IMR-90 (cell line): ENCODE data around the gene AHCYL1. TPM values are rescaled to one million over a fixed set of nuclear protein-coding genes. Genes with fewer than 3 reads are reported as not detected.
A peak's percentile ranks its signal among the peaks of the same experiment; 100 is the strongest.

Experiments
- ATAC-seq: fragments of 200-7000 bp; cut with Tn5 transposase; 2 replicates; pipeline ENCODE4 v1.9.1; 2020; ENCODE audit warnings: low read depth, mild to moderate bottlenecking, moderate library complexity
- BruUV-seq: library from RNA; stranded (reverse); fragments of 400-500 nt; replicated peaks from 2 replicates; lab custom pipeline; 2021; lab: Mats Ljungman, UMichigan
- CTCF ChIA-PET: fragments of 300-600 bp; formaldehyde crosslinking; extraction: SDS; loops from one replicate; lab custom pipeline; 2021; ENCODE audit warnings: antibody characterized with exemption; lab: Yijun Ruan, JAX
- POLR2A ChIA-PET: fragments of 300-600 bp; sonication (Branson Sonifier 250); formaldehyde crosslinking; loops from one replicate; lab custom pipeline; 2022; ENCODE audit warnings: antibody characterized with exemption; ENCODE audit not compliant: unreplicated experiment; lab: Charles Lee
- DNase-seq: peaks from one replicate; pipeline ENCODE4 v3.0.0; 2013
- H2AFZ ChIP-seq: replicated peaks from 2 replicates; pipeline ENCODE3; 2013; ENCODE audit warnings: low read length, mild to moderate bottlenecking; ENCODE audit not compliant: poor library complexity
- H2AK5ac ChIP-seq: 2 replicates; pipeline ENCODE4 v1.6.1; 2013; ENCODE audit warnings: low read depth, low read length, inconsistent platforms
- H2AK9ac ChIP-seq: replicated peaks from 2 replicates; pipeline ENCODE3; 2013; ENCODE audit warnings: mild to moderate bottlenecking, low read depth, low read length, moderate library complexity; ENCODE audit not compliant: poor library complexity
- H2BK120ac ChIP-seq: 2 replicates; pipeline ENCODE4 v1.6.1; 2013; ENCODE audit warnings: low read depth, low read length, inconsistent platforms
- H2BK15ac ChIP-seq: 3 replicates; pipeline ENCODE4 v1.6.1; 2013; ENCODE audit warnings: low read depth, low read length, inconsistent platforms
- H2BK20ac ChIP-seq: 2 replicates; pipeline ENCODE4 v1.6.1; 2013; ENCODE audit warnings: low read depth, mild to moderate bottlenecking, inconsistent platforms, low read length, moderate library complexity
- H2BK5ac ChIP-seq: 2 replicates; pipeline ENCODE4 v1.6.1; 2013; ENCODE audit warnings: mild to moderate bottlenecking, low read depth, low read length, inconsistent platforms; ENCODE audit not compliant: poor library complexity, severe bottlenecking
- H3K14ac ChIP-seq: replicated peaks from 2 replicates; pipeline ENCODE4 v1.6.1; 2013; ENCODE audit warnings: low read depth, low read length, inconsistent platforms
- H3K18ac ChIP-seq: 2 replicates; pipeline ENCODE4 v1.6.1; 2013; ENCODE audit warnings: low read depth, low read length, control low read depth
- H3K23ac ChIP-seq: 2 replicates; pipeline ENCODE4 v1.6.1; 2013; ENCODE audit warnings: low read depth, low read length, inconsistent platforms
- H3K27ac ChIP-seq: 2 replicates; pipeline ENCODE4 v1.5.1; 2013; ENCODE audit warnings: mild to moderate bottlenecking, control low read depth, low read length; ENCODE audit not compliant: insufficient read depth
- H3K27me3 ChIP-seq: 2 replicates; pipeline ENCODE4 v1.6.1; 2013; ENCODE audit warnings: low read length; ENCODE audit not compliant: control insufficient read depth, insufficient read depth
- H3K36me3 ChIP-seq: 2 replicates; pipeline ENCODE4 v1.6.1; 2013; ENCODE audit warnings: low read length, mixed read lengths; ENCODE audit not compliant: control insufficient read depth, insufficient read depth
- H3K4ac ChIP-seq: 2 replicates; pipeline ENCODE4 v1.6.1; 2013; ENCODE audit warnings: low read depth, low read length, inconsistent platforms
- H3K4me1 ChIP-seq: 2 replicates; pipeline ENCODE4 v1.6.1; 2013; ENCODE audit warnings: low read length, mixed read lengths; ENCODE audit not compliant: control insufficient read depth, insufficient read depth
- H3K4me2 ChIP-seq: 2 replicates; pipeline ENCODE4 v1.6.1; 2013; ENCODE audit warnings: low read depth, mild to moderate bottlenecking, control low read depth, low read length, moderate library complexity
- H3K4me3 ChIP-seq: 2 replicates; pipeline ENCODE4 v1.5.1; 2013; ENCODE audit warnings: low read depth, mild to moderate bottlenecking, control low read depth, low read length, moderate library complexity; ENCODE audit not compliant: insufficient read depth
- H3K56ac ChIP-seq: 2 replicates; pipeline ENCODE4 v1.6.1; 2013; ENCODE audit warnings: low read length, inconsistent platforms; ENCODE audit not compliant: insufficient read depth; ENCODE audit errors: extremely low read depth
- H3K79me1 ChIP-seq, 2 experiments: 2 replicates each; pipeline ENCODE4 v1.6.1; 2013; ENCODE audit warnings: low read length in 2 of 2, inconsistent platforms in 1 of 2, low read depth in 1 of 2
- H3K9ac ChIP-seq: 2 replicates; pipeline ENCODE4 v1.6.1; 2013; ENCODE audit warnings: low read depth, low read length, control low read depth
- H3K9me1 ChIP-seq: 2 replicates; pipeline ENCODE4 v1.6.1; 2013; ENCODE audit warnings: low read length, inconsistent platforms; ENCODE audit not compliant: insufficient read depth
- H3K9me3 ChIP-seq: 2 replicates; pipeline ENCODE4 v1.6.1; 2013; ENCODE audit warnings: low read length; ENCODE audit not compliant: control insufficient read depth, insufficient read depth
- H4K20me1 ChIP-seq: 2 replicates; pipeline ENCODE4 v1.6.1; 2013; ENCODE audit warnings: low read length, inconsistent platforms; ENCODE audit not compliant: insufficient read depth
- H4K5ac ChIP-seq: 2 replicates; pipeline ENCODE4 v1.6.1; 2013; ENCODE audit warnings: mild to moderate bottlenecking, low read depth, low read length, control low read depth
- H4K8ac ChIP-seq, 2 experiments: 2 replicates each; pipeline ENCODE4 v1.6.1; 2013; ENCODE audit warnings: low read depth in 2 of 2, low read length in 2 of 2, control low read depth in 1 of 2, inconsistent platforms in 1 of 2
- H4K91ac ChIP-seq: 2 replicates; pipeline ENCODE4 v1.6.1; 2013; ENCODE audit warnings: low read depth, low read length, inconsistent platforms; ENCODE audit not compliant: insufficient read depth
- BHLHE40 ChIP-seq: fragments of 150-350 bp; IDR thresholded peaks from 2 replicates; pipeline ENCODE4 v1.6.1; 2016; ENCODE audit warnings: mild to moderate bottlenecking, low read depth, low read length
- CEBPB ChIP-seq: IDR thresholded peaks from 2 replicates; pipeline ENCODE4 v1.6.1; 2012; ENCODE audit warnings: low read depth, low read length, improper control_type of control experiment
- CHD1 ChIP-seq: IDR thresholded peaks from 2 replicates; pipeline ENCODE4 v1.6.1; 2012; ENCODE audit warnings: low read depth, low read length, improper control_type of control experiment
- FOS ChIP-seq: fragments of 150-350 bp; IDR thresholded peaks from 2 replicates; pipeline ENCODE4 v1.6.1; 2016; ENCODE audit warnings: low read depth, low read length
- MAFK ChIP-seq: IDR thresholded peaks from 2 replicates; pipeline ENCODE4 v1.6.1; 2012; ENCODE audit warnings: low read depth, low read length, improper control_type of control experiment
- MAZ ChIP-seq: IDR thresholded peaks from 2 replicates; pipeline ENCODE4 v1.6.1; 2012; ENCODE audit warnings: low read depth, mild to moderate bottlenecking, low read length, improper control_type of control experiment, moderate library complexity, borderline replicate concordance
- POLR2A ChIP-seq: IDR thresholded peaks from 2 replicates; pipeline ENCODE4 v1.6.1; 2012; ENCODE audit warnings: mild to moderate bottlenecking, low read depth, low read length
- RAD21 ChIP-seq: IDR thresholded peaks from 2 replicates; pipeline ENCODE4 v1.6.1; 2012; ENCODE audit warnings: low read length, improper control_type of control experiment
- RCOR1 ChIP-seq: IDR thresholded peaks from 2 replicates; pipeline ENCODE4 v1.6.1; 2012; ENCODE audit warnings: mild to moderate bottlenecking, low read length, improper control_type of control experiment; ENCODE audit not compliant: insufficient replicate concordance
- RFX5 ChIP-seq: IDR thresholded peaks from 2 replicates; pipeline ENCODE4 v1.8.0; 2012; ENCODE audit warnings: low read depth, mild to moderate bottlenecking, low read length, moderate library complexity
- SMC3 ChIP-seq: fragments of 150-350 bp; IDR thresholded peaks from 2 replicates; pipeline ENCODE4 v1.6.1; 2016; ENCODE audit warnings: low read depth, mild to moderate bottlenecking, antibody characterized with exemption, low read length, moderate library complexity
- WGBS, 2 experiments: methylation state at CpG; one replicate each; pipeline versions ENCODE4 v1.1.5 to v1.1.7; 2013; ENCODE audit warnings: missing lambda C conversion rate in 2 of 2; ENCODE audit not compliant: insufficient read length in 1 of 2; ENCODE audit errors: extremely low coverage in 2 of 2; 5-methylcytosine and 5-hydroxymethylcytosine counted together
- dilution Hi-C: fragments of 300-500 bp; cut with HindIII; formaldehyde crosslinking; loops from one replicate; pipeline ENCODE4 v1.14.3; 2018; ENCODE audit warnings: low sequenced_read_pairs; ENCODE audit not compliant: unreplicated experiment
- in situ Hi-C: fragments of 300-500 bp; cut with MboI; formaldehyde crosslinking; loops from 3 replicates; pipeline ENCODE4 v1.14.3; 2019; ENCODE audit warnings: low sequenced_read_pairs, inconsistent platforms, mixed read lengths
- intact Hi-C: fragments of 100-400 bp; cut with micrococcal nuclease; formaldehyde crosslinking; loops from 2 replicates; pipeline ENCODE4 v1.10.0; 2022
- polyA plus RNA-seq, 3 experiments: library from polyadenylated mRNA; depleted of rRNA; stranded (reverse); fragments of >200 nt; gene quantifications; 2 replicates each; pipeline ENCODE4 v1.2.3, GENCODE V29; 2012; ENCODE audit warnings: low replicate concordance in 1 of 3
- total RNA-seq: library from RNA; depleted of rRNA; stranded (reverse); fragments of >200 nt; gene quantifications from 2 replicates; pipeline ENCODE4 v1.2.3, GENCODE V29; 2012
- TF ChIP-seq, protein P1 (sequence below): conservative IDR thresholded peaks from 2 replicates; pipeline ENCODE4 v1.5.1; 2012; ENCODE audit warnings: mild to moderate bottlenecking, low read depth, low read length, improper control_type of control experiment
- TF ChIP-seq, protein P2 (sequence below): fragments of 150-350 bp; IDR thresholded peaks from 2 replicates; pipeline ENCODE4 v1.6.1; 2016; ENCODE audit warnings: low read depth, mild to moderate bottlenecking, low read length, moderate library complexity, borderline replicate concordance
- TF ChIP-seq, protein P3 (sequence below): fragments of 150-350 bp; IDR thresholded peaks from 2 replicates; pipeline ENCODE4 v1.6.1; 2017; ENCODE audit warnings: mild to moderate bottlenecking, antibody characterized with exemption, low read length, low read depth

The AHCYL1 gene
- total and polyA plus RNA-seq, 2 of the 4 experiments (the other 2 are of a cell fraction), result 75.1 to 76.0 TPM

DNA sequence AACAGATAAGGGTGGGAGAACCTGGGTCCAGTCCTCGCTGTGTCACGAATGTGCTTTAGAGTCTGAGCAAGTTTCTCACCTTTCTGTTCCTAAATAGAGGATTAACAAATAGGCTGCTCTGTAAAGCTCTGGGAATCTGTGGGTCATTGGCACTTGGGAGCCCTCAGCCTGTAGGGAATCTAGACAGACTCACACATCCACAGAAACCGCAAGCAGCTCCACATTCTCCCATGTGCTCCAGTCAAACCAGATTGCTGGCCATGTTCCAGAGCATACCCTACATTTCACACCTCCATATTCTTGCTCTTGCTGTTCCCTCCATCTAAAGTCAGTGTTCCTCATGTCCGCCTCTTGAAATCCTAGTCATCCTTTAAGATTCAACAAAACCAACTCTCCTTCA lies 7.8 kb upstream of the AHCYL1 start:
- Histone ChIP-seq H3K4ac (peak overlapping the region; percentile 99), H2BK15ac (peak overlapping the region; percentile 99; the same call in 2 of the 3 replicates), H2BK120ac (peak overlapping the region; percentile 100), H3K27ac (no peak overlapping the region), H4K20me1 (no peaks in the 10 kb centered on the region), H4K8ac (peak overlapping the region in 1 of 2 experiments; percentile 28; a peak in 1 of 4 replicates), H3K9me3 (peaks cover 12% of the 10 kb centered on the region), H3K14ac (peak overlapping the region; percentile 34), H3K9ac (no peak overlapping the region), H3K27me3 (no peaks in the 10 kb centered on the region), H2AFZ (no peak overlapping the region), H3K18ac (peak overlapping the region; percentile 27; the same call in 1 of the 2 replicates), H3K56ac (no peak overlapping the region), H2AK9ac (no peak overlapping the region), H2BK20ac (peak overlapping the region; percentile 77), H3K36me3 (no peaks in the 10 kb centered on the region), H3K79me1 (no peaks in the 10 kb centered on the region), H2AK5ac (peak overlapping the region; percentile 88), H3K9me1 (peaks cover 20% of the 10 kb centered on the region), H3K4me1 (peaks cover 27% of the 10 kb centered on the region), H2BK5ac (peak overlapping the region; percentile 28), H3K4me3 (no peak overlapping the region), H4K91ac (peak overlapping the region; percentile 97), H3K23ac (no peak overlapping the region; the same call in 1 of the 2 replicates), H3K4me2 (no peak overlapping the region), H4K5ac (no peak overlapping the region; the same call in 1 of the 2 replicates)
- CTCF ChIA-PET, result interaction anchor here (1.8 kb wide), 1 partner anchor 185 kb away, joined by 5 read pairs; no protein-coding TSS in a partner anchor
- TF ChIP-seq, protein P1, sequence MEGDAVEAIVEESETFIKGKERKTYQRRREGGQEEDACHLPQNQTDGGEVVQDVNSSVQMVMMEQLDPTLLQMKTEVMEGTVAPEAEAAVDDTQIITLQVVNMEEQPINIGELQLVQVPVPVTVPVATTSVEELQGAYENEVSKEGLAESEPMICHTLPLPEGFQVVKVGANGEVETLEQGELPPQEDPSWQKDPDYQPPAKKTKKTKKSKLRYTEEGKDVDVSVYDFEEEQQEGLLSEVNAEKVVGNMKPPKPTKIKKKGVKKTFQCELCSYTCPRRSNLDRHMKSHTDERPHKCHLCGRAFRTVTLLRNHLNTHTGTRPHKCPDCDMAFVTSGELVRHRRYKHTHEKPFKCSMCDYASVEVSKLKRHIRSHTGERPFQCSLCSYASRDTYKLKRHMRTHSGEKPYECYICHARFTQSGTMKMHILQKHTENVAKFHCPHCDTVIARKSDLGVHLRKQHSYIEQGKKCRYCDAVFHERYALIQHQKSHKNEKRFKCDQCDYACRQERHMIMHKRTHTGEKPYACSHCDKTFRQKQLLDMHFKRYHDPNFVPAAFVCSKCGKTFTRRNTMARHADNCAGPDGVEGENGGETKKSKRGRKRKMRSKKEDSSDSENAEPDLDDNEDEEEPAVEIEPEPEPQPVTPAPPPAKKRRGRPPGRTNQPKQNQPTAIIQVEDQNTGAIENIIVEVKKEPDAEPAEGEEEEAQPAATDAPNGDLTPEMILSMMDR, result no peak
- TF ChIP-seq, protein P2, sequence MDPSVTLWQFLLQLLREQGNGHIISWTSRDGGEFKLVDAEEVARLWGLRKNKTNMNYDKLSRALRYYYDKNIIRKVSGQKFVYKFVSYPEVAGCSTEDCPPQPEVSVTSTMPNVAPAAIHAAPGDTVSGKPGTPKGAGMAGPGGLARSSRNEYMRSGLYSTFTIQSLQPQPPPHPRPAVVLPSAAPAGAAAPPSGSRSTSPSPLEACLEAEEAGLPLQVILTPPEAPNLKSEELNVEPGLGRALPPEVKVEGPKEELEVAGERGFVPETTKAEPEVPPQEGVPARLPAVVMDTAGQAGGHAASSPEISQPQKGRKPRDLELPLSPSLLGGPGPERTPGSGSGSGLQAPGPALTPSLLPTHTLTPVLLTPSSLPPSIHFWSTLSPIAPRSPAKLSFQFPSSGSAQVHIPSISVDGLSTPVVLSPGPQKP, result no peak
- TF ChIP-seq BHLHE40 (no peak), FOS (no peak), SMC3 (no peak), RCOR1 (no peak), MAFK (no peak), CEBPB (no peak), RAD21 (no peak), MAZ (no peak), RFX5 (no peak), CHD1 (no peak), POLR2A (no peak)
- TF ChIP-seq, protein P3, sequence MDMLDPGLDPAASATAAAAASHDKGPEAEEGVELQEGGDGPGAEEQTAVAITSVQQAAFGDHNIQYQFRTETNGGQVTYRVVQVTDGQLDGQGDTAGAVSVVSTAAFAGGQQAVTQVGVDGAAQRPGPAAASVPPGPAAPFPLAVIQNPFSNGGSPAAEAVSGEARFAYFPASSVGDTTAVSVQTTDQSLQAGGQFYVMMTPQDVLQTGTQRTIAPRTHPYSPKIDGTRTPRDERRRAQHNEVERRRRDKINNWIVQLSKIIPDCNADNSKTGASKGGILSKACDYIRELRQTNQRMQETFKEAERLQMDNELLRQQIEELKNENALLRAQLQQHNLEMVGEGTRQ, result no peak
- intact Hi-C loops, result no loop called here
- BruUV-seq, result no TSS peak
- DNase-seq, result no peak
- ATAC-seq, result no peak
- in situ Hi-C loops, result loop anchor here (5.0 kb wide), 1 partner anchor 59 kb away; no protein-coding TSS in a partner anchor
- POLR2A ChIA-PET, result no interaction called here
- dilution Hi-C loops, result no loop called here
- no CpG with 5 or more reads among the region's 4 CpGs for WGBS, 2 experiments
